ENCODE measurements around the gene PMEPA1. TPM values are rescaled to one million over a fixed set of nuclear protein-coding genes. Genes with fewer than 3 reads are reported as not detected.

The PMEPA1 gene
- total RNA-seq, 2 donors from 2014 or later = 1.6 to 2.3 TPM

DNA sequence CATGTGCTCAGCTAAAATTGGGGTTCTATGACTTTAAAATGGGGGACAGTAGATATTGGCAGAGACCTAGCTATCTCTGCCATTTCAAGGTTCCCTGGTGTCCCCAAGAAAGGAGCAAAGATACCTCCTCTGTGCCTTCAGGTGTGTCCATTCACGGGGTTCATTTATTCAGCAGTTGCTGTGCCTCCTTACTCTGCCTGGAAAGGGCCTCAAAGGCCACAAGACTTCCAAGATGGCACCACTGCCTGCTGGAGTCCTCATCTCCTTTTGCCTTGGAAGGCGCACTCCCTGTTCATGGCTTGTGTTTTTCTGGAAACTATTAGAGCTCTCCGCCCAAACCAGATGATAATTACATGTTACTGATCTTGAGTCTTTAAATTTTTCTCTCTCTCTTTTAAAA, 85.7 kb downstream of the PMEPA1 start:
- Mint-ChIP-seq H3K9me3 (no peaks in the 10 kb centered on the region), H3K4me1 (peaks cover 29% of the 10 kb centered on the region), H3K4me3 (no peak overlapping the region), H3K36me3 (ENCODE audit: low read depth) (no peaks in the 10 kb centered on the region), H3K27me3 (no peaks in the 10 kb centered on the region), H3K27ac (no peak overlapping the region)
- no peak for ATAC-seq (replicated peaks)

DNA sequence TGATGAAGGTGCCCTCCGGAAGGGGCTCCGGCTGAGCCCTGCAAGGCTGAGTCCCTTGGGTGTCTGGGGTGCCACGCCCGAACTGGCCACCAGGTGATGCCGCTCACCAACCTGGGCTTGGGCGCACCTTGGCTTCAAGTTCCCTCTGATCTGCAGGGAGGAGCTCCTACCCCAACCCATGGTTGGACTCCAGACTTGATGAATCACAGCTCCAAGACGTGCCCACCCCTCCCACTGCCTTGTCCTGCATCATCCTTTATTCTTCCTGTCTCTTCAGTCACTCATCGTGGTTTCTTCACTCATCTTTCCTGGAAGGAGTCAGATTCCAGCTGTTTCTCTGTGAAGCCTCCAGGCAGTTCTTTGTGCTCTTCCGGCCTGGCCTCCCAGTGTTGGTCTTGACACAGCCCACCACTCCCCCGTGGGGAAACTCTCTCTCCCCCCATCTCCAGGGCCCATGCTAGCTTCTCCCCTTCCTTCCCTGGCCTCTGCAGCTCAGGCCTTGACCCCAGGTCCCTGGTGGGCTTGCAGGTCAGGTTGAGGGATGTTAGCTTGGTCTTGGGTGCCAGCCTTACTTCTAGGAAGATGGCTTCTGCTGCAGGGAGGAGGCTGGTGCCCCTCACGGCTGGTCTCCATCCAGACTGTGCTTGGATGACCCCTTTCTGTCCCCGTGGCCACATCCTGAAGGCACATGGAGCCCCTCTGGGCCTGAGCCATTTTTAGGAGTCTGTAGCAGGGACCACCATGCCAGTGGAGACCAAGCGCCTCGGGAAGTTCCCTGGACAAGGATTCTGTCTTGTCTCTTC, 87.0 kb downstream of the PMEPA1 start:
- Mint-ChIP-seq H3K4me3 (peak overlapping the region; percentile 32), H3K4me1 (peaks cover 34% of the 10 kb centered on the region), H3K27me3 (no peaks in the 10 kb centered on the region), H3K36me3 (ENCODE audit: low read depth) (no peaks in the 10 kb centered on the region), H3K27ac (no peak overlapping the region), H3K9me3 (no peaks in the 10 kb centered on the region)
- no peak for ATAC-seq (replicated peaks)

DNA sequence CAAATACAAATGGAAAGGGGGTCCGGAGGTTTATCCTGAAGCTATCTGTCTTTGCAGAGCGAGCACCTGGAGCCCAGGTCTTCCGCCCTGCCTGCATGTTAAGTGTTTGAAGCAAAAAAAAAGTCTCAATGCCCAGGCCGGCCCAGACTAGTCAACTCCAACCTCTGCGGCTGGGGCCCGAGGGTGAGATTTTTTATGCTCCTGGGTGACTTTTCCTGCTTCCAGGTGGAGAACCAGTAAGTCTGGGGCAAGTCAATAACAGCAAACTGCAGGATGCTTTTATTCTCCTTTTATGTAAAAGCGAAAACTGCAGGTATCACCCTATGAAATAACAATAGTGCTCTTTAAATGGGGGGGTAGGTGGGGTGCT, 87.6 kb downstream of the PMEPA1 start:
- Mint-ChIP-seq H3K9me3 (no peaks in the 10 kb centered on the region), H3K27ac (no peak overlapping the region), H3K36me3 (ENCODE audit: low read depth) (no peaks in the 10 kb centered on the region), H3K27me3 (no peaks in the 10 kb centered on the region), H3K4me3 (peak overlapping the region; percentile 32), H3K4me1 (peaks cover 37% of the 10 kb centered on the region)
- no peak for ATAC-seq (replicated peaks)

DNA sequence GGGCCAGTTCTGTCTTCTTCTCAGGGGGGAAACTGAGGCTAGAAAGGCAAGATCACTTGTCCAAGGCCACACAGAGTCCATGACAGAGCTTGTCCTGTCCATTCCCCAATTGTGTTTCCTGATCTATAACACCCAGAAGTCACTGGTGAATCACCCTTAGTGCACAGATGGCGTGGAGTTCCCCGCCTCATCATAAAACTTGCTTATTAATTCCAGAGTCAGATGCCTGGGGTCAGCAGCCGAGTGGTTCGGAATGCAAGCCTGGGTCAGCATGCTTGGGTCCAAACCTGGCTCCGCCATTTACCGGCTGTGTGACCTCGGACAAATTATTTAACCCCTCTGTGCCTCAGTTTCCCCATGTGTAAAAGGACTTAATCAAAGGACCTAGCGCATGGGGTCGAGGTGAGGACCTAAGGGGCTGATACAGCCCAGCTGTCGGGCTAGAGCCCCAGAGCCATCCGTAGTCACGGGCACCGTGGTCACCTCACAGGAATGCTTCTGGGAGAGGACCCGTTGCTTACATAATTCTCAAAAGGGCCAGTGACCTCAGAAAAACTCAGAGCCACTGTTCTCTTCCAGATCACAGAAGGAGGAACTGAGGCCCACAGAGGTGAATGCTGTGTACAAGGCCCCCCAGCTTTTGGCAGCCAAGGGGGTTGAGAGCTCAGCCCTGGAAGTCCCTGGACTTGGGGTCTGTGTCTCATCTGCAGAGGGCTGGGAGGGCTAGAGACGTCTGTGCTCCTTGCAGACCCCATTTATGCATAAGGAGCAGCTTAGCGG, 88.2 kb downstream of the PMEPA1 start:
- Mint-ChIP-seq H3K4me3 (peak overlapping the region; percentile 83), H3K27ac (peak overlapping the region; percentile 76), H3K27me3 (no peaks in the 10 kb centered on the region), H3K4me1 (peaks cover 41% of the 10 kb centered on the region), H3K36me3 (ENCODE audit: low read depth) (no peaks in the 10 kb centered on the region), H3K9me3 (no peaks in the 10 kb centered on the region)
- ATAC-seq (replicated peaks) = no peak

DNA sequence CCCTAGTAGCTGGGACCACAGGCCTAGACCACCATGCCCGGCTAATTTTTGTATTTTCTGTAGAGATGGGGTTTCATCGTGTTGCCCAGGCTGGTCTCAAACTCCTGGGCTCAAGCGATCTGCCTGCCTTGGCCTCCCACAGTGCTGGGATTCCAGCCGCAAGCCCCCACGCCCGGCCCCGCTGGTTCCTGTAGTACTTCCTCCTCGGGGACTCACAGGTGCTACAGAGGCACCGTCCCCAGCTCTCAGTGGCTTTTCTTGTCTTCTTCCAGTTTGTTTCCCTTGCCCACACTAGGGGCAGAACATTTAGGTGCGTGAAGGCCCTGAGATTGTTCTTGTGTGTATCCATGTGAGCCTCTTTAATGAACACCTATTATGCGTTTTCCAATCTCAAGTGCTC, 88.8 kb downstream of the PMEPA1 start:
- Mint-ChIP-seq H3K27ac (peak overlapping the region; percentile 81), H3K27me3 (no peaks in the 10 kb centered on the region), H3K4me1 (peaks cover 41% of the 10 kb centered on the region), H3K36me3 (ENCODE audit: low read depth) (no peaks in the 10 kb centered on the region), H3K9me3 (no peaks in the 10 kb centered on the region), H3K4me3 (peak overlapping the region; percentile 83)
- no peak for ATAC-seq (replicated peaks)

DNA sequence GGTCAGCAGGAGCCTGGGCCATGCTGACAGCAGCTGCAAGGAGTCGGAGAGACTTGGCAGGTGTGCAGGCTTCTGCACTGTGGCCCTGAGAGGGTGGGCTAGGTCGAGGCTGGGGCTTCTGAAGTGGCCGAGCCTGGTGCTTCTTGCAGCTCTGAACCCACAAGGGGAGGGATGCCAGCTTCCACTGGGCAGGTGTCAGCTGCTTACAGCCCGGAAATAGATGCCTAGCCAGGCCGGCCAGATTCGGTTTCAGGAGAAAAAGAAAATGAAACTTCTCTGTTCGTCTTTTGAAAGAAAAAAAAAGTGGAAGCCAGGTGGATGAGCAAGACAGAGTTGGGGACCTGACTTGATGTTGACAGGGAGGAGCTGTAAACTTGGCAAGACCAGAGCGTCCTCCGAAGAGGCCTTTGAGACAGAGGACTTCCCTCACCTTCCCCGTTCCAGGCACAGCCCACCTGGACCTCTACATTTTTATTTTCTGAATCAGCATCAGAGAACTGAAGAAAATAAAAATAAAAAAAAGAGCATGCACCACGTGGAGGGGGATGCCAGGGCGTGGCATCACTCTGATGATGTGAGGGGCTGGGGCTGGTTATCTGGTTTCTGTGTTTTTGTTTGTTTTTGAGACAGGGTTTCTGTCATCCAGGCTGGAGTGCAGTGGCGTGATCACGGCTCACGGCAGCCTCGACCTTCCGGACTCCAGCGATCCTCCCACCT, 89.4 kb downstream of the PMEPA1 start, which contains the start of gene ZBP1:
Gene ZBP1, minus strand, starts transcription at position 153 of the 717 bp plus-strand sequence. Its CDS starts 131 bp downstream, at position 22.
- no peaks in the 10 kb centered on the region for H3K27me3 Mint-ChIP-seq
- peak within 1 kb of the TSS; percentile 88 for H3K27ac Mint-ChIP-seq
- H3K4me3 Mint-ChIP-seq = peak within 1 kb of the TSS; percentile 83

DNA sequence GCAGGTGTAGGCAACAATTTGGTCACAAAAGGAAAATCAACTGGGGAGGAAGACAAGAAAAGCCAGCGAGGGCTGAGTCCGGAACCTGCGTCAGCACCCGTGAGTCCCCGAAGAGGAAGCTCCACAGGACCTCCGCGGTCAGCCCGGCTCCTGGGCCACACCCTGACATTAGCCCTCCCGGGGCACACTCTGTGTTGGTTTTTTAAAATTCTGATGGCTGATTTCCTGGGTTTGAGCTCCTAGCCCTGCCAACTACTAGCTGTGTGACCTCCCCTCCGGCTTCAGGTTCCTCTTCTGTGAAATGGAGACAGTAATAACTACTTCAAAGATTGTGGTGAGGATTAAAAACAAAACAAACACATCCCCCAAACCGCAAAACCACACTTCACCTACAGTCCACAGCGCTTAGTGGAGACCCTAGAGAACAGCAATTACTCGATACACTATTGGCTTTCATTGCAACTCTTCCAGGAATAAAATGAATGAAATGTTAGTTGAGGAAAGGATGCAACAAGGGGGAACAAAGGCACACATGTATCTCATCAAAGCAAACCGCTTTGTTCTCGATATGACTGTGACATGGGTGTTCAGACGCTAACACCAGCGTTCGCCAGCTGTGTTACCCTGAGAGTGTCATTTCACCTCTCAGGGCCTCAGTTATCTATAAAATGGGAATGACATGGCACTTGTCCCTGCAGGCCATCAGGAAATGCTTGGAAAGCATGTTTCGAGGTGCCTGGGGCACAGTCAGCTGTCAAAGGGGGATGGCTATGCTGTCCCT, 90.6 kb downstream of the PMEPA1 start:
- Mint-ChIP-seq H3K4me3 (peak overlapping the region; percentile 83), H3K4me1 (peaks cover 41% of the 10 kb centered on the region)

More for the DNA sequence above, 89.4 kb downstream of the PMEPA1 start, which contains the start of gene ZBP1:
- ATAC-seq (replicated peaks) = peak; percentile 41
- no peaks in the 10 kb centered on the region for H3K9me3 Mint-ChIP-seq
- H3K36me3 Mint-ChIP-seq (ENCODE audit: low read depth) = no peaks in the 10 kb centered on the region
- H3K4me1 Mint-ChIP-seq = peaks cover 41% of the 10 kb centered on the region

DNA sequence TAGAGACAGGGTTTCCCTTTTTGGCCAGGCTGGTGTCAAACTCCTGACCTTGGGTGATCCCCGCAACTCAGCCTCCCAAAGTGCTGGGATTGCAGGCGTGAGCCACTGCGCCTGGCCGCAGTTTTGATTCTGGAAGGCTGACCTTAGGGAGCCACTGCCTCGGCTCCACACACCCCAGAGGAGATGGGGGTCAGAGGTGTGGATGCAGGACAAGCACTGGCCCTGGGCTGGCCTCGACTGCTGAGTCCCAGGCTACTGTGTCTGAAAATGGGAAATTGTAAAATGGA, 91.1 kb downstream of the PMEPA1 start:
- H3K4me3 Mint-ChIP-seq = peak overlapping the region; percentile 83
- ATAC-seq (replicated peaks) = no peak

More for the DNA sequence above, 90.6 kb downstream of the PMEPA1 start:
- peaks cover 5% of the 10 kb centered on the region for H3K36me3 Mint-ChIP-seq (ENCODE audit: low read depth)
- peak; percentile 80 for ATAC-seq (replicated peaks)
- peak overlapping the region; percentile 88 for H3K27ac Mint-ChIP-seq
- no peaks in the 10 kb centered on the region for H3K27me3 Mint-ChIP-seq
- no peaks in the 10 kb centered on the region for H3K9me3 Mint-ChIP-seq

DNA sequence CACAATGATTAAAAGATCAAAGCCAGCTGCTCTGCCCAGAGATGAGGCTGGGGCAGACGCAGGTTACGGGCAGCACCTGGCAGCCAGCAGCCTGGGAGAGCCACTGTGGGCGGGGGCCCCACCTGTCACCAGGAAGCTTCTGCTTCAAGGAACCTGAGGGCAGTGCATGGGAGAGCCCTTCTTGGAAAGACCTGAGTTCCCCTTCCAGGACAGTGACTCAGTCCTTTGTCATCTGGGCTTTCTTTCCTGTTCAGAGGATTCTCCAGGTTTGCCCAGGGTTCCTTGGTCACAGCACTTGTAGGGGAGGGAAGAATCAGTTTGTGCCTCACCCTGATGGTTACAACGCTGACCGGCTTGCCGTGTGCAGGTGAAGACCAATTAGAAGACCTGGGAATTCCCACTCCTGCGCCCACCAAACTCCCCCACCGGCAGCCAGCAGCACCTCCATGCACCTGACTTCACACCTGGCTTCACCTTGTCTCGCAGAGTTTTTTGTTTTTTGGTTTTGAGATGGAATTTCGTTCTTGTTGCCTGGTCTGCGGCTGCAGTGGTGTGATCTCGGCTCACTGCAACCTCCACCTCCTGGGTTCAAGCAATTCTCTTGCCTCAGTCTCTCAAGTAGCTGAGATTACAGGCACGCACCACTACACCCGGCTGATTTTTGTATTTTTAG, 91.6 kb downstream of the PMEPA1 start:
- Mint-ChIP-seq H3K4me1 (peaks cover 41% of the 10 kb centered on the region), H3K27ac (peak overlapping the region; percentile 88), H3K4me3 (peak overlapping the region; percentile 83), H3K27me3 (no peaks in the 10 kb centered on the region), H3K9me3 (no peaks in the 10 kb centered on the region), H3K36me3 (ENCODE audit: low read depth) (peaks cover 10% of the 10 kb centered on the region)
- ATAC-seq (replicated peaks) = peak; percentile 37

More for the DNA sequence above, 91.1 kb downstream of the PMEPA1 start:
- H3K27me3 Mint-ChIP-seq = no peaks in the 10 kb centered on the region
- H3K9me3 Mint-ChIP-seq = no peaks in the 10 kb centered on the region
- peaks cover 6% of the 10 kb centered on the region for H3K36me3 Mint-ChIP-seq (ENCODE audit: low read depth)
- H3K4me1 Mint-ChIP-seq = peaks cover 41% of the 10 kb centered on the region
- H3K27ac Mint-ChIP-seq = peak overlapping the region; percentile 88

DNA sequence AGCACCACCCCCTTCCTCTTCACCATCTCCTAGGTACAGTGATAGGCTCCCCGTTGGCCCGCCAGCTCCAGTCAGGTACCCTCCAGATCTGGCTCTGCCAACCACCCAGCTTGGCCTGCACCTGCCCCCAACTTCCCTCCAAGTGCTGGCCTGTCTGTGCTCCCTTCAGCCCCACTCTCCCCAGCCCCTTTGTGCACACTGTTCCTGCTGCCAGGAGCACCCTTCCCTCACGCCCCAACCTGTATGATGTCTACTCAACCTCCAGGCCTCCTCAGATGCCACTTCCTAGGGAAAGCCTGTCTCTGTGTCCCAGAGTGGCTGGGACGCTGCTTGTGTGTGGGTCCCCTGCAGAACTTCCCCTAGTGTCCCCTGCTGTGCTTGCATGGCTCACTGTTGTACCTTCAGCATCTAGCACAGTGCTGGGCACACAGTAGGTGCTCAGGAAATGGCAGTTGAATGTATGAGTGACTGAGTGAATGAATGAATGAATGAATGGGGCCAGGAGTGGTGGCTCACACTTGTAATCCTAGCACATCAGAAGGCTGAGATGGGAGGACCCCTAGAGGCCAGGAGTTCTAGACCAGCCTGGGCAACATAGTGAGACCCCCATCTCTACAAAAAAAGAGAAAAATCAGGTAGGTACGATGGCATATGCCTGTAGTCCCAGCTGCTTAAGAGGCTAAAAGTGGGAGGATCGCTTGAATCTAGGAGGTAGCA, 92.6 kb downstream of the PMEPA1 start:
- Mint-ChIP-seq H3K27me3 (no peaks in the 10 kb centered on the region), H3K4me1 (peaks cover 35% of the 10 kb centered on the region), H3K27ac (no peak overlapping the region), H3K36me3 (ENCODE audit: low read depth) (peaks cover 13% of the 10 kb centered on the region), H3K9me3 (no peaks in the 10 kb centered on the region), H3K4me3 (peak overlapping the region; percentile 83)
- no peak for ATAC-seq (replicated peaks)

DNA sequence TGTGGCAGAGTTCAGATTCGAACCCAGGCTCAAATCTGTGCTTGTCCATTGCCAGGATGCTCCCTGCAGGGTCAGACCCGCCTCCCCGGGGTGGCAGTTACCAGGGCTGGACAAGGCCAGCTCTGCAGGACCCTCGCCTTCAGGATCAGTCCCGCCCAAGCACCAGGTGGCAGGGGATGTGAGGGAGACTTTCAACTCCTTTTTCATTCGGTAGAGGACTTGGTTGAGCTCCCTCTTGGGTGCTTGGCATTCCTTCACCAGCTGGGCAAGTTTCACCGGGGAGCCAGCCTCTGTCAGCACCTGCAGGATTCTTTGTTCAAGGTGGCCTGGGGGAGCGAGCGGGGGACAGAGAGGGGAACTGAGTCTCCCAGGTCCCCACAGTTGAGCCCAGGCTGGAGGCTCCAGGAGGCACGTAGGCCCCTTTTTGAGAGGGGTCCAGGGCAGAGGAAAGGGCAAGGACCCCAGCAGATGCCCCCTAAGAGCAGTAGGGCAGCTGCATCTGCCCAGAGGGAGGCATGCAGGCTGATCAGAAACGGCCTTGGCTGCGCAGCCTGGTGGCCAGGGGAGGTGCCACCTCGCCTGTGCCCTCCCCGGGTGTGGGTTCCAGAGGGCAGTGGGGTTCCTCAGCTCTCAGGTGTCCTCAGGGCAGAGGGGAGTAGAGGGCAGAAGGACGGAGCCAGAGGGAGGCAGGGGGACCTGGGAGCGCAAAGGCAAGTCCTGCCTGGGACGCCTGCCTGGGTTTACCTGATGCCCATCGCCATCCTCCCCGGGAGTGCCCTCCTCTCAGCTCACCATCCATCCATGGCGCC, 93.5 kb downstream of the PMEPA1 start:
- H3K36me3 Mint-ChIP-seq (ENCODE audit: low read depth) = peaks cover 13% of the 10 kb centered on the region
- no peak overlapping the region for H3K27ac Mint-ChIP-seq
- H3K27me3 Mint-ChIP-seq = no peaks in the 10 kb centered on the region
- peaks cover 34% of the 10 kb centered on the region for H3K4me1 Mint-ChIP-seq
- no peaks in the 10 kb centered on the region for H3K9me3 Mint-ChIP-seq
- no peak overlapping the region for H3K4me3 Mint-ChIP-seq
- ATAC-seq (replicated peaks) = no peak

DNA sequence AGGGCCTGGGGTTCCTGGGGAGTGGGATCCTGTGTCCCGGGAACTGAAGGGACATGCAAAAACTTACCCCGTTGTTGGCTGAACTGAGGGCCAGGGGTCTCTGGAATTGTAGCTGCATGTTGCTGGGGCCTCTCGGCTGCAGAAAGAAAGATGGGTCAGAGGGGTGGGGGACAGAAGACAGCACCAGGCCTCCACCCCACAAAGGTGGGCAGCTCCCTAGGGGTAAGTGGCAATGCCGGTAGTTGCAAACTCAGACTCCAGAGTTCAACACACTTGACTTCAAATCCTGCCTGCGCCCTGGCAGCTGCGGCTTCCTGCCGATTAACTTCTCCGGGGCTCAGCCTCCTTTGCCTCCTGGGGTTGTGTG, 94.4 kb downstream of the PMEPA1 start:
- ATAC-seq (replicated peaks) = no peak
- Mint-ChIP-seq H3K4me3 (no peak overlapping the region), H3K36me3 (ENCODE audit: low read depth) (peaks cover 20% of the 10 kb centered on the region), H3K27me3 (no peaks in the 10 kb centered on the region), H3K27ac (no peak overlapping the region), H3K4me1 (peaks cover 28% of the 10 kb centered on the region), H3K9me3 (no peaks in the 10 kb centered on the region)

Measured in activated T-helper 17 cell treated with anti-CD3 and anti-CD28 coated beads, Interleukin-2, amount 50 U/mL, for 72 hours (primary cell).